Stimulated activated naive B cell treated with anti-CD40 and anti-IgM and Interleukin-4, amounts not matched to agents 10 μg/mL and 1 μg/mL and 100 μg/mL, for 72 hours (primary cell): ENCODE measurements around the gene E2F6.

ENCODE experiments used
- ATAC-seq, 2 donors: fragments of 150-1000 bp; cut with Tn5 transposase; replicated peaks; 2 replicates each; pipeline ENCODE4 v1.10.0; 2021; ENCODE audit warnings: moderate library complexity in 1 of 2
- DNase-seq: peaks from one replicate; pipeline ENCODE4 v3.0.0; 2021
- H3K27ac Mint-ChIP-seq: one replicate; pipeline ENCODE4 v1.8.0; 2022; ENCODE audit warnings: mild to moderate bottlenecking, mixed read lengths
- H3K27me3 Mint-ChIP-seq, 2 donors: one replicate each; pipeline ENCODE4 v1.8.0; 2022; ENCODE audit warnings: mixed read lengths in 2 of 2
- H3K36me3 Mint-ChIP-seq, 2 donors: one replicate each; pipeline ENCODE4 v1.8.0; 2022; ENCODE audit warnings: mixed read lengths in 2 of 2, mild to moderate bottlenecking in 1 of 2
- H3K4me1 Mint-ChIP-seq, 2 donors: one replicate each; pipeline ENCODE4 v1.8.0; 2022; ENCODE audit warnings: mixed read lengths in 2 of 2, mild to moderate bottlenecking in 1 of 2
- H3K4me3 Mint-ChIP-seq, 2 donors: one replicate each; pipeline ENCODE4 v1.8.0; 2022; ENCODE audit warnings: mild to moderate bottlenecking in 2 of 2, mixed read lengths in 2 of 2, moderate library complexity in 1 of 2
- H3K9me3 Mint-ChIP-seq, 2 donors: one replicate each; pipeline ENCODE4 v1.8.0; 2022; ENCODE audit warnings: mixed read lengths in 2 of 2, mild to moderate bottlenecking in 1 of 2

E2F6 gene

DNA sequence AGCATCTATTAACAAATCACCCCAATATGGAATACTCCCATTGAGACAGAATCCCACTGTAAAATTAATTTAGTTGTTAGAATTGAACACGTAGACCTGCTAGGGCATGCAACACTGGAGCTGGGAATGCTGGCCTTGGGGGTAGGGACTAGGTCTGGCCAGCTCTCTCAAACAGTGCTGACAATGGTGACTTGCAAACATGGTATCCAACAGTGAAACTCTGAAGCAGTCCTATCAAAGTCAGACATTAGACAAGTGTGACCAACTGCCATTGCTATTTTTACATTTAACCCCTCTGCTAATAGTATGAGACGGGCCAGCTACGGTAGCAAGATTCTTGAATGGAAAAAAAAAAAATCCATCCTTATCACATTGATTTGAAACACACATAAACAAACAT lies 7.2 kb downstream of the E2F6 start:
- Mint-ChIP-seq H3K9me3 (no peaks in the 10 kb centered on the region), H3K27me3 (no peaks in the 10 kb centered on the region), H3K4me1 (peaks cover 13 to 34% of the 10 kb centered on the region in 2 donors), H3K27ac (no peak overlapping the region), H3K4me3 (no peak overlapping the region), H3K36me3 (peaks cover 17 to 32% of the 10 kb centered on the region in 2 donors)
- DNase-seq (no peak), ATAC-seq (no peak)

DNA sequence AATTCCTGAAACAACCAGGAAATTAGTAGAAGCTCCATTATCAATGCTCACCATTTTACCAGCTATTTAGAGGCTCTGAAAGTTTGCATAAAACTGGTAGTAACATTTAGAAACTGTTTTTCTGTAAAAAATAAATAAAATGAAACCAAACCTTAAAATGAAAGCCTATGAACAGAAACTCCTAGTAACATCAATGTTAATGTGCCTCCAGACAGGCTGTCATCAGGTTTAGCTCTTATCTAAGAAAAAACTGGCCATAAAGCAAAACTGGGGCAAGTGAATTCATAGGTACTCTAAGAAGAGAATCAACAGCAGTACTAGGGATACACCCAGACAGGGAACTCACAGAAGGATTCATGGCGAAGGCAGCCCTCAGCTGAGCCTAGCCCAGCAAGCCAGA lies 8.0 kb downstream of the E2F6 start:
- Mint-ChIP-seq H3K9me3 (no peaks in the 10 kb centered on the region), H3K4me1 (peaks cover 10 to 27% of the 10 kb centered on the region in 2 donors), H3K27ac (no peak overlapping the region), H3K4me3 (no peak overlapping the region), H3K36me3 (peaks cover 16 to 33% of the 10 kb centered on the region in 2 donors), H3K27me3 (no peaks in the 10 kb centered on the region)
- ATAC-seq = no peak
- no peak for DNase-seq

DNA sequence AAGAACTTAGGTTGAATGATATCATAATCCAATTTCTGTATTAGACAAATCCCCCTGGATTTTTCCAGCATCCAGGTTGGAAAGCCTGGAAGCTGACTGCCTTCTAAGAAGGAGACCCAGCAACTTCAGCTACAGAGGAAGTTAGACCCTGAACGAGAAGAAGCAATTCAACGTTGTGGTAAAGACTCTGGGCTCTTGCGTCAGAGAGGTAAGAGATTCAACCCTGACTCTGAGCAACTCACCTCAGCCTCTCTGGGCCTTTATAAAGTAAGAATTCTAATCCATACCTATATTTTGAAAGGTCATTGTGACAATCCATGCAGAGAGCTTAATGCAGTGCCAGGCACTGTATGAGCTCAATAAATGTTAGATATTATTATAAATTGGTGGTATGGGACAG lies 9.7 kb downstream of the E2F6 start:
- DNase-seq = no peak
- Mint-ChIP-seq H3K4me3 (no peak overlapping the region), H3K9me3 (no peaks in the 10 kb centered on the region), H3K27ac (no peak overlapping the region), H3K27me3 (no peaks in the 10 kb centered on the region), H3K4me1 (peaks cover 8 to 20% of the 10 kb centered on the region in 2 donors), H3K36me3 (peaks cover 18 to 31% of the 10 kb centered on the region in 2 donors)
- no peak for ATAC-seq

DNA sequence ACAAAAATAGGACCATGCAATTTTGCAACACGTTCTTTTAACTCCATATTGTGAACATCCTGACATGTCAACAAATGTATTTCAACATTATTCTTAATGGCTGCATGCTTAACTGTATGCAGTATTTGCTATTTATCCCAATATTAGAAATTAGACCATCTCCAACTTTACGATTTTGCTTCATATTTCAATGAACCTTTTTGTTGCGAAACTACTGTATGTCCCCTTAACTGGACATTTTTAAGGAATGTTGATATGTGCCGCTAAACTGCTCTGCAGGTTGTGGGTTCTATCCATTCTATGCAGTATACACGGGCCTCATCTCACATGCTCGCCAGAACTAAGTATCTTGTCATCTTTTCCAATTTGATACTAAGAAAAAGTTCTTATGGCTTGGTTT lies 11.1 kb downstream of the E2F6 start:
- Mint-ChIP-seq H3K27me3 (no peaks in the 10 kb centered on the region), H3K4me1 (peaks cover 4 to 14% of the 10 kb centered on the region in 2 donors), H3K27ac (no peak overlapping the region), H3K4me3 (no peak overlapping the region), H3K9me3 (no peaks in the 10 kb centered on the region), H3K36me3 (peaks cover 19 to 31% of the 10 kb centered on the region in 2 donors)
- DNase-seq (no peak), ATAC-seq (no peak)

DNA sequence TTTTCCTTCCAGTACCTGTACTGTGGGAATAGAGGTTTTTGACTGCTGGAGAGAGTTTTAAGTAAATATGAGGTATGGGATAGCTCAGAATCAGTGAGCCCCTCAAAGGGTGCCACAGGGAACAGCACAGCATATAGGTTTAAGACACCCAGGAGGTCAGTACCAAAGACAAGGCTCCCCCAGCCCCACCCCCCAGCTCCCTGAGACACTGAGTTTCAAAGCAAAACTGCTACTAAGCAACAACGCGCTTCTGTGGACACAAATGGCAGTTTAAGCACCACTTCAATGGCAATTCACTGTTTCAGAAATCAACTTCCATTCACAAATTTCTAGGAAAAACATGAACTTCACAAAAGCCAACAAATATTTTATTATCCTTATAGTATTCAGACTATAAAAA lies 15.2 kb downstream of the E2F6 start:
- no peaks in the 10 kb centered on the region for H3K27me3 Mint-ChIP-seq
- ATAC-seq (no peak), DNase-seq (no peak)
- H3K36me3 Mint-ChIP-seq = peaks cover 24 to 43% of the 10 kb centered on the region in 2 donors
- no peak overlapping the region for H3K27ac Mint-ChIP-seq
- H3K4me1 Mint-ChIP-seq = no peaks in the 10 kb centered on the region
- H3K4me3 Mint-ChIP-seq = no peak overlapping the region
- no peaks in the 10 kb centered on the region for H3K9me3 Mint-ChIP-seq

DNA sequence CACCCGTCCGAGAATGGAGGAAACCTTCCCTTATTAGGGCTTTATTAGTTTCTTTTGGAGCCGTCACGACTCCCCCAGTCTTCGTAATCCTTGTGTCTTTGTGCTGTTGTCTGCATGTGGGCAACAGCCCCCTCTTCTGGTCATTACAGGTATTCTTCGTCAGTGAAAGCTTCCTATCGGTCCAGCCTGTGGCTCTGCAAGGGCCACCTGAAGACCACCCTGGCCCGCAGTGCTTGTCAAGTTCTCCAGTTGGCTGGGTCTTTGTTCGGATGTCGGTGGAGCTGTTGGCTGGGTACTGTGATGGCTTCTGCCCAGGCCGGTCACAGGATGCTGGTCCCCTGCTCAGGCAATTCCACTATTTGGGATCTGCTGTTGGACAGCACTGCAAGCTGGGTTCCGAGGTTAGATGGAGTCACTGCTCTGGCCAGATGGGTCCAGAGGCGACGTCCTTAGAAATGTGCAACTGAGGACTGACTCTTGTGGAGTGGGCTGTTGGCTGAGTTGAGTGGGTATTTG lies 19.2 kb downstream of the E2F6 start:
- Mint-ChIP-seq H3K9me3 (peaks cover 12 to 16% of the 10 kb centered on the region in 2 donors), H3K4me3 (no peak overlapping the region), H3K27ac (no peak overlapping the region), H3K27me3 (no peaks in the 10 kb centered on the region), H3K36me3 (peaks cover 41 to 59% of the 10 kb centered on the region in 2 donors), H3K4me1 (peaks cover 0 to 2% of the 10 kb centered on the region in 2 donors)
- ATAC-seq = peak; percentile 60 to 72
- peak; percentile 28 for DNase-seq

DNA sequence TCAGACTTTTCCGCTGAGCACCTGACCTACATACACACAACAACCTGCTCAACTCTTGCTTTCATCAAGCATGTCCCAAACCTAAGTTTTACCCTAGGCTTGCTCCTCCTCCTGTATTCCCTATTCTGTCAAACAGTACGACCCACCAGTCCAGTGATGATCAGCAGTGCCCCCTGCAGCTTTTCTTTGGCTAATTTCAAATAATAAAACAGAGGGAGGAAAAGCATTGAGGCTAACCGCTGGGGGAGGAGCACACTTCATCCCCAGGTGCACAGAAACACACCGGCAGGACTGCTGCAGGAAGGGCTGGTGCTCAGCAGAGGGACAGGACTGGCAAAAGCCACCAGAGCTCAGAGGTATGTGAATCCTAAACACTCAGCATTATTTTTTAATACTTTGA lies 21.2 kb downstream of the E2F6 start:
- H3K9me3 Mint-ChIP-seq = peaks cover 17 to 19% of the 10 kb centered on the region in 2 donors
- no peak for ATAC-seq
- DNase-seq = no peak
- no peak overlapping the region for H3K4me3 Mint-ChIP-seq
- H3K27ac Mint-ChIP-seq = no peak overlapping the region
- H3K4me1 Mint-ChIP-seq = peaks cover 0 to 2% of the 10 kb centered on the region in 2 donors
- peaks cover 50 to 65% of the 10 kb centered on the region in 2 donors for H3K36me3 Mint-ChIP-seq
- H3K27me3 Mint-ChIP-seq = no peaks in the 10 kb centered on the region

DNA sequence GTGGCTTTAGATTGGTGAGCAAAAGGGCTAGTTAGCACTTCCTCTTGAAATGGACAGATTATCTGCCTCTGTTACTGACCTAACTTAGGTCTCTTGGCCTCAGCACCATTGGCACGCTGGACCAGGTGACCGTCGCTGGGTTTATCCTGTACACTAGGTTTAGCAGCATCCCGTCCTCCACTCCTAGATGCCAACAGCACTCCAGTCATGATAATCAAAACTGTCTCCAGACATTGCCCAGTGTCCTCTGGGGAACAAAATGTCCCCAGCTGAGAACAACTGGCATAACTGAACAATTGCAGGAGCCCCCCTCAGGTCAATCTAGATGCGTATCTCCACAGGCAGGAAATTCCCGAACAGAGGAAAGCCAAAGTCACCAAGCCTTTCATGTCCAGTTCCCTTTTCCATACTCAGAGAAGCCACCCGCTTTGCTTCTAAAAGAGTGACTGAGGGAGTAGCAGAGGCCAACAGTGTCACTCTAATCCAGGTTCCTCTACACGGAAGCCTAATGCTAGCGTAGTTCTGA lies 27.3 kb downstream of the E2F6 start:
- no peak overlapping the region for H3K27ac Mint-ChIP-seq

DNA sequence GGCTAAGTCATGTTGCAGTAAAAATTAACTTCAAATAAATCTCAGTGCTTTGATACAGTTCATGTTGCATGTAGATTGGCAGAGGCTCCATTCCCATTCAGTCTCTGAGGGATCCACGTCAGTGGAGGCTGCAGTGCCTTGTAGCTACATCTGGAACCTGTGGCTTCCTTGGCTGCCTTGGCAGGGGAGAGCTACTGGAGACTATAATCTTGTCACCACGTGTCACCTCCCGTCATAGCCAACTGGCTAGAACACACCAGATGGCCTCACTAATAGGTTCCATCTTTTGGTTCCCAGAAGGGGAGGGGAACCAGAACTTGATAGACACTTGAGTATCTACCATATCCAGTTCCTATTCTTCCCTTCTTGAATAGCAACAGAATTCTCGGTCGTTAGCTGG lies 28.4 kb downstream of the E2F6 start:
- DNase-seq (no peak), ATAC-seq (no peak)
- Mint-ChIP-seq H3K9me3 (peaks cover 11 to 14% of the 10 kb centered on the region in 2 donors), H3K4me1 (peaks cover 0 to 10% of the 10 kb centered on the region in 2 donors), H3K27ac (no peak overlapping the region), H3K4me3 (no peak overlapping the region), H3K27me3 (no peaks in the 10 kb centered on the region), H3K36me3 (peaks cover 33 to 63% of the 10 kb centered on the region in 2 donors)

More for the DNA sequence above, 27.3 kb downstream of the E2F6 start:
- ATAC-seq (no peak), DNase-seq (no peak)
- peaks cover 0 to 5% of the 10 kb centered on the region in 2 donors for H3K4me1 Mint-ChIP-seq
- peaks cover 37 to 68% of the 10 kb centered on the region in 2 donors for H3K36me3 Mint-ChIP-seq
- no peak overlapping the region for H3K4me3 Mint-ChIP-seq
- no peaks in the 10 kb centered on the region for H3K27me3 Mint-ChIP-seq
- peaks cover 17 to 18% of the 10 kb centered on the region in 2 donors for H3K9me3 Mint-ChIP-seq

DNA sequence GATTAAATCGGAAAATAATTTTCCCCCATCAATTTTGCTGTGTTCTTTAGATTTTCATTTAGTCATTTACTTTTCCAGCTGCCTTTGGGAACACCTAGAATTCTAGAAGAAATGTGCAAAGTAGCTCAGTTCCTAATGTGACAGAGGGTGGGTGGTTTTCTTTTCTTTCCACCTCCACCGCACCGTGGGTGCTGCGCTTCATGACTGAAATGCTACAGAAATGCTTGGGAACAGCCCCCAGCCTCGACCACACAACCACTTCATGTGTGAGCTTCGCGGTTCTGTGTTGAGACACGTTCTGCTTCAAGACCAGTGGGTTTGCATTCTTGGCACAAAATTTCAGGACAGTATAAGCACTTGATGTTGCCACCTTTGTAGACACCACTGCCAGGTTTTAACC lies 30.9 kb downstream of the E2F6 start:
- ATAC-seq = no peak
- no peak overlapping the region for H3K27ac Mint-ChIP-seq
- no peak for DNase-seq
- H3K4me1 Mint-ChIP-seq = peaks cover 0 to 10% of the 10 kb centered on the region in 2 donors
- peaks cover 22 to 62% of the 10 kb centered on the region in 2 donors for H3K36me3 Mint-ChIP-seq
- peaks cover 3 to 5% of the 10 kb centered on the region in 2 donors for H3K9me3 Mint-ChIP-seq
- H3K4me3 Mint-ChIP-seq = no peak overlapping the region
- H3K27me3 Mint-ChIP-seq = no peaks in the 10 kb centered on the region

DNA sequence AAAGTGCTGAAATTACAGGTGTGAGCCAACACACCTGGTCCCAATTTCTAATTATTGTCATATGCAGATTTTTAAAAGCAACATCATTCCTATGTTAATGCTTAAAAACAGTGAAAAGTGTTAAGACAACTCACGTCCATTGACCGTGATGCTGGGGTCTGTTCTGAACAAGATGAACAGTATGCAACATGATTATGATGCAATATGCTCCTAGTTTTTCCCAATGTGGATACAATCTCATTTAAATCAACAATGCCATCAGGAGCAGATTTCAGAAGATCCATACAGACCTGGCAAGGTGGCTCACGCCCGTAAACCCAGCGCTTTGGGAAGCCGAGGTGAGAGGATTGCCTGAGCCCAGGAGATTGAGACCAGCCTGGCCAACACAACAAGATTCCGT lies 31.5 kb downstream of the E2F6 start:
- DNase-seq (no peak), ATAC-seq (no peak)
- no peaks in the 10 kb centered on the region for H3K27me3 Mint-ChIP-seq
- peaks cover 3 to 4% of the 10 kb centered on the region in 2 donors for H3K9me3 Mint-ChIP-seq
- no peak overlapping the region for H3K4me3 Mint-ChIP-seq
- H3K4me1 Mint-ChIP-seq = peaks cover 0 to 10% of the 10 kb centered on the region in 2 donors
- no peak overlapping the region for H3K27ac Mint-ChIP-seq
- peaks cover 24 to 63% of the 10 kb centered on the region in 2 donors for H3K36me3 Mint-ChIP-seq

DNA sequence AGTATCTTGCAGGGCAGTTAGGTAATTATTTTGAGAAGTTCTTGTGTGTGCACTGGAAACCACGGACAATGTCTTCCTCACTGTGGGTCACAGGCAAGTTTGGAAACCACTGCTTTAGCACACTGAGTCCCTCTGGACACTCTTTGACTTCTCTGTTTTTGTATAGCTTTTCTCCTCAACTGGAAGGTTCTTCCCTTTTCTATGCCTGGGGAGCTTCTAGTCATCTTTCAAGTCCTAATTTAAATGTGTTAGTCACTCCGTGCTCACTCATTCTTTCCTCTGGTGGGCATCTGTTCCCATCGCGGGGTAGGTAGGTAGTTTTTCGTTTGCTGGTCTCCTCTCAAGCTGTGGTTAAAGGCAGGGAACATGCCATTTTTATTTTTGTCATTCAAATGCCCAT lies 32.1 kb downstream of the E2F6 start:
- DNase-seq (no peak), ATAC-seq (peak; percentile 49 to 53)
- Mint-ChIP-seq H3K27ac (peak overlapping the region; percentile 10), H3K4me1 (peaks cover 0 to 10% of the 10 kb centered on the region in 2 donors), H3K36me3 (peaks cover 24 to 60% of the 10 kb centered on the region in 2 donors), H3K4me3 (no peak overlapping the region), H3K9me3 (peaks cover 3 to 4% of the 10 kb centered on the region in 2 donors), H3K27me3 (no peaks in the 10 kb centered on the region)

DNA sequence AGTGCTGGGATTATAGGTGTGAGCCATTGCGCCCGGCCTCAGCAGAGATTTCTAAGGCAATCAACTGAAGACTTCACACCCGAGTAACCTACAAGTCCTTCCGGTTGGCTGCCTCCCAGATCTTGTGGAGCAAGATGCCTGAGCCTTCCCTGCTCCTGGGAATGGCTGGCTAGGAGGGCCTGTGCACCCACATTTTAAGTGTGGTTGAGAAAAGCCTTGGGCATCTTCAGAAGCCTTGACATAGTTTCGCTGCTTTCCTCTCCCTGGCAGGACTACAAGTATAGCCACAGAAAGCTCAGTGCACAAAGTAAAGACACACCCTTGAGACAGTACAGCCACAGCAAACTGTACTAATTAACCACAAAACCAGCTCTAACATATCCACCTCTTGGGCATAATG lies 35.2 kb downstream of the E2F6 start:
- ATAC-seq (no peak), DNase-seq (no peak)
- Mint-ChIP-seq H3K27ac (no peak overlapping the region), H3K9me3 (peaks cover 3 to 4% of the 10 kb centered on the region in 2 donors), H3K36me3 (peaks cover 27 to 42% of the 10 kb centered on the region in 2 donors), H3K4me1 (peaks cover 0 to 10% of the 10 kb centered on the region in 2 donors), H3K4me3 (no peak overlapping the region), H3K27me3 (no peaks in the 10 kb centered on the region)

DNA sequence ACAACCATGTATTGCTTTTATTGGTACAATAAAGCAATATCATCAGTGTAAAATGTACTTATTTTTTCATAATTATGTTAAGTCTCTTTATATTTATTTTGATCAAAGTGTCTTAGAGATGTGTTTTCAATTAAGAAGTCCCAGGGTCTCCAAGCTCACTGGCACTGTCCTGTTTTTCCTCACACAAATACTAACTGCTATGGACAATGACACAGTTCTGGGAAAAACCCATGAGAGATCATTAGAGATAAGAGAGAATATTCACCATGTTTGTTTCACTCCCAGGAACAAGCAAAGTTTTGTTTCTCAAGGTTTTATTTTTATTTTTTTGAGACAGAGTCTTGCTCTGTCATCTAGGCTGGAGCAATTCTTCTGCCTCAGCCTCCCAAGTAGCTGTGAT lies 38.7 kb downstream of the E2F6 start:
- Mint-ChIP-seq H3K36me3 (peaks cover 18 to 28% of the 10 kb centered on the region in 2 donors), H3K4me1 (no peaks in the 10 kb centered on the region), H3K9me3 (peaks cover 0 to 1% of the 10 kb centered on the region in 2 donors), H3K27ac (no peak overlapping the region), H3K4me3 (no peak overlapping the region), H3K27me3 (no peaks in the 10 kb centered on the region)
- no peak for ATAC-seq
- no peak for DNase-seq

DNA sequence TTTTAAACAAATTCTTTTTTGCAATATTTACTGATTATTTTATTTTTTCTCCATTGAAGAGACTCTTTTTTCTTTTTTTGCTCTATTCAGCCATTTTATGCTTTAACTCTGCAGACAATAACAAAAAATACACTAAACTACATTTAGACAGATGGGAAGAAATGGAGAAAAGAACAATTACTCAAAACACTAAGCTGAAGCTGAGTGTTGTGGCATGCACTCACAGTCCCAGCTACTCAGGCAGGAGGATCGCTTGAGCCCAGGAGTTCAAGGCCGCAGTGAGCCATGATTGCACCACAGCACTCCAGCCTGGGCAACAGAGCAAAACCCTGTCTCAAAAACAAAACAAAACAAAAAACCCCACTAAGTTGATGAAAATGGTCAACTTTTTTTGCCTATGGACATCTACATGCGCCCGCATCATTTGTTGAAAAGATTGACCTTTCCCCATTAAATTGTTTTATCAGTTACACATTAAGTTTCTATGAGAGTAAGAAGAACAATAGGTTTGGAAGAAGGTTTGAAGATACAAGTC lies 43.0 kb downstream of the E2F6 start:
- Mint-ChIP-seq H3K4me1 (no peaks in the 10 kb centered on the region), H3K9me3 (peaks cover 5 to 6% of the 10 kb centered on the region in 2 donors), H3K27ac (no peak overlapping the region), H3K27me3 (peaks cover 5% of the 10 kb centered on the region in 2 donors), H3K36me3 (peaks cover 12 to 18% of the 10 kb centered on the region in 2 donors), H3K4me3 (no peak overlapping the region)
- no peak for DNase-seq
- no peak for ATAC-seq
